ENCODE data around the gene LRRIQ4. TPM values are rescaled to one million over a fixed set of nuclear protein-coding genes. Genes with fewer than 3 reads are reported as not detected.

Gene LRRIQ4
- polyA plus RNA-seq, 3 donors: not detected

DNA sequence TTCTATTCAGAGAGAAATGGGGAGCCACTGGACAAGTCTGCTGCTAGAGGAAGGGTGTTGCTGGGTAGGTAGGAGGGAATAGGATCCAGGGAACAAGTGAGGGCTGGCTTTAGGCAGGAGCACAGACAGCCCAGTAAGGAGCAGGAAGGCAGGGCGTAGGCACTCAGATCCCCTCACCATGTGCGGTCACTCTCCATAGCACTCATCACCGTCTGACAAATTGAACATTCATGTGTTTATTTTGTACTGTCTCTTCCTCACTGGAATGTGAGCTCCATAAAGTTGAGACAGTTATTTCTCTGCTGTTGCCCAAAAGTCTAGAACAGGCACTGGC, 24.2 kb downstream of the LRRIQ4 start:
- Histone ChIP-seq H3K4me2 (replicated peaks; ENCODE audit: extremely low read depth, low read length, poor library complexity, severe bottlenecking) (no peak overlapping the region), H2AFZ (ENCODE audit: insufficient read depth, low read depth, low read length, poor library complexity, severe bottlenecking) (no peak overlapping the region), H3K4me3 (replicated peaks in 1 of 3; ENCODE audit: low read depth in 2 of 3, low read length in 3 of 3) (no peak overlapping the region), H3K4me1 (ENCODE audit: control insufficient read depth in 1 of 2, insufficient read depth in 2 of 2, low read length in 2 of 2) (peaks cover 0 to 3% of the 10 kb centered on the region in 2 donors), H3K9me3 (replicated peaks in 1 of 2; ENCODE audit: control insufficient read depth in 1 of 2, insufficient read depth in 1 of 2, low read length in 2 of 2) (no peaks in the 10 kb centered on the region), H3K79me2 (ENCODE audit: insufficient read depth, low read length) (no peaks in the 10 kb centered on the region), H3K9ac (ENCODE audit: insufficient read depth, low read length, poor library complexity, severe bottlenecking) (no peak overlapping the region), H3K27ac (ENCODE audit: low read depth in 1 of 2, low read length in 2 of 2) (no peak overlapping the region), H3K36me3 (replicated peaks in 1 of 2; ENCODE audit: control insufficient read depth in 1 of 2, insufficient read depth in 2 of 2, low read length in 2 of 2) (no peaks in the 10 kb centered on the region), H3K27me3 (ENCODE audit: control insufficient read depth in 2 of 2, insufficient read depth in 2 of 2, low read length in 2 of 2) (no peaks in the 10 kb centered on the region), H4K20me1 (ENCODE audit: insufficient read depth, low read length) (no peaks in the 10 kb centered on the region)
- intact Hi-C loops (cut with micrococcal nuclease): no loop called here
- no peaks in the 10 kb centered on the region for H3K36me3 Mint-ChIP-seq
- peak overlapping the region in 1 of 7 donors; percentile 29 for H3K27ac Mint-ChIP-seq
- no peak for DNase-seq
- H3K27me3 Mint-ChIP-seq (ENCODE audit: low read depth in 3 of 3): peaks cover 3 to 6% (median 5%) of the 10 kb centered on the region in 3 donors
- TF ChIP-seq, protein P1, sequence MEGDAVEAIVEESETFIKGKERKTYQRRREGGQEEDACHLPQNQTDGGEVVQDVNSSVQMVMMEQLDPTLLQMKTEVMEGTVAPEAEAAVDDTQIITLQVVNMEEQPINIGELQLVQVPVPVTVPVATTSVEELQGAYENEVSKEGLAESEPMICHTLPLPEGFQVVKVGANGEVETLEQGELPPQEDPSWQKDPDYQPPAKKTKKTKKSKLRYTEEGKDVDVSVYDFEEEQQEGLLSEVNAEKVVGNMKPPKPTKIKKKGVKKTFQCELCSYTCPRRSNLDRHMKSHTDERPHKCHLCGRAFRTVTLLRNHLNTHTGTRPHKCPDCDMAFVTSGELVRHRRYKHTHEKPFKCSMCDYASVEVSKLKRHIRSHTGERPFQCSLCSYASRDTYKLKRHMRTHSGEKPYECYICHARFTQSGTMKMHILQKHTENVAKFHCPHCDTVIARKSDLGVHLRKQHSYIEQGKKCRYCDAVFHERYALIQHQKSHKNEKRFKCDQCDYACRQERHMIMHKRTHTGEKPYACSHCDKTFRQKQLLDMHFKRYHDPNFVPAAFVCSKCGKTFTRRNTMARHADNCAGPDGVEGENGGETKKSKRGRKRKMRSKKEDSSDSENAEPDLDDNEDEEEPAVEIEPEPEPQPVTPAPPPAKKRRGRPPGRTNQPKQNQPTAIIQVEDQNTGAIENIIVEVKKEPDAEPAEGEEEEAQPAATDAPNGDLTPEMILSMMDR (IDR thresholded peaks at IDR 0.05): no peak
- no peak overlapping the region for H3K4me3 Mint-ChIP-seq
- H3K4me1 Mint-ChIP-seq: peaks cover 13% of the 10 kb centered on the region
- 100% methylated on average over 1 of the region's 3 CpGs for WGBS (ENCODE audit: insufficient coverage)
- H3K9me3 Mint-ChIP-seq: peaks cover 0 to 2% (median 0%) of the 10 kb centered on the region in 7 donors

DNA sequence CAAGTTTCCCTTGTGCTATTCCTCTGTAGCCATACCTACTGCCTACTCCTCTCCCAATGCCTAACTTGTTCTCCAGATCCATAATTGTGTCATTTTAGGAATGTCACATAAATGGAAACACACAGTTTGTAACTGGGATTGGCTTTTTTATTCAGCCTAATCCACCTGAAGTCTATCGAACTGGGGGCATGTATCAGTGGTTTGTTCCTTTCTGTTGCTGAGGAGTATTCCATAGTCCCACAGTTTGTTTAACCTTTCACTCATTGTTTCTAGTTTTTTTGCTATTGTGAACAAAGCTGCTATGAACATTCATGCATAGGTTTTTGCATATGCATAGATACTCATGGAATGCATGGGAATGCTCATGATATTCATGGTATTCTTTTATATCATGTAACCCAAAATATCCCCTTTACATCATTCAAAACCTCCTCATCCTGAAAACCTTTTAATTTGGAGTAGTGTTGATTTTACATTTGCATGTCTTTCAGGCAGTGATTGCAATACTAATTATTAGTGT, 25.9 kb downstream of the LRRIQ4 start:
- H3K4me3 ChIP-seq (replicated peaks in 1 of 3; ENCODE audit: low read depth in 2 of 3, low read length in 3 of 3): no peak overlapping the region
- no peak overlapping the region for H2AFZ ChIP-seq (ENCODE audit: insufficient read depth, low read depth, low read length, poor library complexity, severe bottlenecking)
- peaks cover 7 to 8% of the 10 kb centered on the region in 2 donors for H3K4me1 ChIP-seq (ENCODE audit: control insufficient read depth in 1 of 2, insufficient read depth in 2 of 2, low read length in 2 of 2)
- H3K36me3 ChIP-seq (replicated peaks in 1 of 2; ENCODE audit: control insufficient read depth in 1 of 2, insufficient read depth in 2 of 2, low read length in 2 of 2): no peaks in the 10 kb centered on the region
- no peak overlapping the region for H3K4me3 Mint-ChIP-seq
- TF ChIP-seq, protein P1 (IDR thresholded peaks at IDR 0.05): no peak
- no peaks in the 10 kb centered on the region for H3K36me3 Mint-ChIP-seq
- H3K9ac ChIP-seq (ENCODE audit: insufficient read depth, low read length, poor library complexity, severe bottlenecking): no peak overlapping the region
- H3K9me3 Mint-ChIP-seq: peaks cover 0 to 2% (median 0%) of the 10 kb centered on the region in 7 donors
- no peak overlapping the region for H3K27ac Mint-ChIP-seq
- peaks cover 21% of the 10 kb centered on the region for H3K4me1 Mint-ChIP-seq
- H3K9me3 ChIP-seq (replicated peaks in 1 of 2; ENCODE audit: control insufficient read depth in 1 of 2, insufficient read depth in 1 of 2, low read length in 2 of 2): no peaks in the 10 kb centered on the region
- no CpG with 5 or more reads among the region's 1 CpG for WGBS (ENCODE audit: insufficient coverage)
- no peaks in the 10 kb centered on the region for H4K20me1 ChIP-seq (ENCODE audit: insufficient read depth, low read length)
- intact Hi-C loops (cut with micrococcal nuclease): no loop called here
- H3K79me2 ChIP-seq (ENCODE audit: insufficient read depth, low read length): no peaks in the 10 kb centered on the region
- no peak for DNase-seq
- no peaks in the 10 kb centered on the region for H3K27me3 ChIP-seq (ENCODE audit: control insufficient read depth in 2 of 2, insufficient read depth in 2 of 2, low read length in 2 of 2)
- peaks cover 3 to 6% (median 5%) of the 10 kb centered on the region in 3 donors for H3K27me3 Mint-ChIP-seq (ENCODE audit: low read depth in 3 of 3)
- no peak overlapping the region for H3K27ac ChIP-seq (ENCODE audit: low read depth in 1 of 2, low read length in 2 of 2)
- no peak overlapping the region for H3K4me2 ChIP-seq (replicated peaks; ENCODE audit: extremely low read depth, low read length, poor library complexity, severe bottlenecking)

Measured in CD14-positive monocyte (primary cell).